ENCODE results near the gene STARD13. TPM values are rescaled to one million over a fixed set of nuclear protein-coding genes. Genes with fewer than 3 reads are reported as not detected.

STARD13 gene
- total RNA-seq, 1 experiment from 2014 or later: 11.2 TPM

DNA sequence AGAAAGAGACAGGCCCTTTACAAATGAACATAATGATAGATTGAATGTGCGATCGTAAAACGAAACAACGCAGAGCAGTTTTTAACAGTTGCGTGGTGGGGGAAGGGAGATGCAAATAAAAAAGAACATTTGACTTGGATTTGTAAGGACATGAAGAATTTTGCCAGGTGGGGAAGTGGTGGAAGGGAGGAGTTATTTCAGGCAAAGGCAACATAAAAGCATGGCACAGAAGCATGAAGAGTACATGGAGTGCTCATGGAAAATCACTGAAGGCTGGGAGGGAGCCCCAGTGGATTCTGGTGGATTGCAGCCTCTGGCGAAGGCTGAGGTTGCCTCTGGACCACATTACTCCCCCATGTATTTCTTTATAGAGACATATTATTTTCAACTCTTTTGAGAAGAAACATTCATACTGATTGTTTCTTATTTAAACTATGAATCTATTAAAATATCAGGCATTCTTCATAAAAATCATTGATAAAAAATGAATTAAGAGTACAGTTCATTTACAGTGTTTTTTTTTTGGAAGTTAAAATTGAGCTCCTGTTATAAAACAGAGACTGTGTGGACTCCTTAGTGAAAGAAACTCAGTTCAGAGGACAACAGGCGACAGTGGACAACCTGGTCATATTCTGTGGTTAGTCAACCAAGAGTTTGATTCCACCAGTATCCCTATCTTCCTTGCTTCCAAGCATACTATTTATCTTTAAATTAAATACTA is 57.5 kb downstream of the STARD13 start:
- DNase-seq (ENCODE audit: low read depth): no peak

DNA sequence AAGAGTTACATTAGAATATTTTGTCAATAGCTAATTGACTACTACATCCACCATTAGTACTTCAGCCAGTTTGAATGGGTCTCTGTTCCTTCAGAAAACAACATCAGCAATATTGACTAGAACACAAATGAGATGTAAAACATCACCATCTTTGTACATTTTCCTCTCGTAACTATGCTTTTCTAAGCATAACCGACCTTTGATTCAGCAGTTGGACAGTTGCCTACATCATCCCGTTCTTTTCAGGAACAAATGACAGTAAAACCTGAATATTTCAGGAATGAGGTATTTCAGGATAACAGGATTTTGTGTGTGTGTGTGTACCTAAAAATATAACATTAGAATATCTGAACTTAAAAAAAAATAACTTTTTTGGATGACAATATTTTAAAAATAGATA is 60.9 kb downstream of the STARD13 start:
- no peak for DNase-seq (ENCODE audit: low read depth)

DNA sequence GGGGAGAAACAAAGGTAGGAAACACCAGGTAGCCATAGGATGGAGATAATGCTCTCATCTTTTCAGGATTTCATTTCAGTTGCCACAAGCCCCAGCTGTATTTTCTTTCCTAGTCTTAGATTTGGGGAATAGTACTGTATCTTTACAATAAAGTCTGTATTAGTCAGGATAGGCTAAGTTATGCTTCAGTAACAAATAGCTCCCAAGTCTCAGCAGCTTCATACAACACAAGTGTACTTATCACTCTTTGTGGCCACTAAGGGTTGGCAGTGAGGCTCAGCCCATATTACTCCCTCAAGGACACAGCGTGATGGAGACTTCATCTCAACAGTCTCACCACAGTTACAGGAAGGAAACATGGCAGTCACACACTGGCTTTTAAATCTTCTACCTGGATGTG is 61.4 kb downstream of the STARD13 start:
- no peak for DNase-seq (ENCODE audit: low read depth)

DNA sequence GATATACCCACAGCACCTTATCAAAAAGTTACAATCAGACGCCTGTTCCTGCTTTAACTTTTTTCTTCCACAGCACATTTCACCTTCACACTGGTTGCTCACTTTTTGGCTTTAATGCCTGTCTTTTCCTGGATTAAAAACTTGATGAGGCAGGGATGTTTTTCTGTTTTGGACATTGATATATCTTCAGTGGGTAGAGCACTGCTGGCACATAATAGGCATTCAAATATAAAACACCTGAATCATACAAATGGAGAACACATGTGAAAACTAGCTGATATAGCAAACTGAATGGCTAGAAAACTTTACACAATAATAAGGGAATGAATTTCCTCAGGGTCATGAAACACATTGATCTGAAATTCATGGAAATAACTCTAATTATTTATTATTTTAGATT is 65.6 kb downstream of the STARD13 start:
- no peak for DNase-seq (ENCODE audit: low read depth)

DNA sequence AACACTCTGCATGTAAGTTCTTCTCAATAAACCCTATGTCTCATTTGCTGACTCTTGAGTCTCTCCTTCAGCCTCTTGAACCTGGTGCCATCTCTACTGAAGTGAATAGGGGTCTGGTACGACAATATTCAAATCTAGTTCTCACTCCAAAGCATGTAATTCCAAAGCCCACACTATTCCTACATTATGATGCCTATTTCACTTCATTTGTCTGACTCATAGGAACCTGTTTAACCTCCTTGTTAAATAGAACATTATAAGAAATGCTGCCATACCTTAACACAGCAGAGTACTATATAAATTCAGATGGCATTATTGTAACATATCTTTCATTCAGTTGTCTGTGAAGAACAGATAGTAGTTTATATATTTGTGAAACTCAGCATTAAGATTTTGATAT is 67.1 kb downstream of the STARD13 start:
- no peak for DNase-seq (ENCODE audit: low read depth)

DNA sequence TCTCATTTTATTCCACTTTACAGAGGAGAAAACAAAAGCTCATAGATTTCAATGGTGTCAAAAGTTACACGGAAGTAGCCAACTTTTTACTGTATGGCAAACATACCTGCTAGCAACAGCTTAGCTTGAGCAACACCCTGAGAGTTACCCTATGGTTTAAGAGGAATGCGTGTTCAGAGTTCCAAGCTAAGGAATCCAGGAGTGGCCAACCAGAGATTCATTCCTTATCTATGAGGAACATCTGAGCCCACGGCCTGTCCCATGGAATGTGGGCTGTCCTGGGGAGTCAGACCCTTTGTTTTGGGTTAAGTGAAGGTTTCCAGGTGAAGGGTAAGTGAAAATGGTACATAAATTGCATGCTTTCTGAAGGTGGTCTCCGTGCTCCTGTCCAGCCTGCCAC is 67.5 kb downstream of the STARD13 start:
- DNase-seq (ENCODE audit: low read depth): no peak

DNA sequence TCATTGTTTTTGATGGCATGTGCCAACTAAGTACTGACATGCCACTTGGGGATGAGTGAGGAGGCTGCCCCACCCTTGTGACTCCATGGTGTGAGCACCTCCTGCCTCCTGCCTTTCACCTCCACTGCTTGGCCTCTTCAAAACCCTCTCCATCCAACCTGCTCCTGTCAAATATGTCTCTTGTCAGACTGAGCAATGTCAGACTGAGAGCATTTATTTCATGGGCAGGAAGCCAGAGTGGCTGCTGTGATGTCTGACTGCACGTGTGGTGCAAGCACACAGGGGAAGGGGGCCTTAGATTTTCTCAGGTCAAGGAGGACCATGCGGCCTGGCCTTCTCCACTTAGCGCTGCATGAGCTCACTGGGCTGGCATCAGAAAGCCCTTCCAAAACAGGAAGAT is 68.3 kb downstream of the STARD13 start:
- no peak for DNase-seq (ENCODE audit: low read depth)

DNA sequence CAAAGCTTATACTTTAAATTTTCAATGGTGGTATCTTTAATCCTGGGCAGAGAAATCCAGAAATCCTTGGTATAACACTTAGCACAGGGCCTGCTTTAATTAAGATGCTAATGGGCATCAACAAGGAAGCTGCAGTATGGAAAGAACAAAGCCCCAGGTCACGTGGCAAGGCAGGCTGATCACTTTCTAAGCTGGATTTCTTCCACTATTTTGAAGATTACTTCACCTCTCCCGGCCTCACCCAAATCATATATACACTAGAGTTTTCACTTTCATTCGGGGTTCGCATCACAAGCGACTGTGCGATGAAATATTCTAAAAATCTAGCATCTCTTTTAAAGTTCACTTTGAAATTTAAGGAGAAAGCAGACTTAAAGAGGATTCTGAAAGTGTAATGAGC is 71.8 kb downstream of the STARD13 start:
- no peak for DNase-seq (ENCODE audit: low read depth)

DNA sequence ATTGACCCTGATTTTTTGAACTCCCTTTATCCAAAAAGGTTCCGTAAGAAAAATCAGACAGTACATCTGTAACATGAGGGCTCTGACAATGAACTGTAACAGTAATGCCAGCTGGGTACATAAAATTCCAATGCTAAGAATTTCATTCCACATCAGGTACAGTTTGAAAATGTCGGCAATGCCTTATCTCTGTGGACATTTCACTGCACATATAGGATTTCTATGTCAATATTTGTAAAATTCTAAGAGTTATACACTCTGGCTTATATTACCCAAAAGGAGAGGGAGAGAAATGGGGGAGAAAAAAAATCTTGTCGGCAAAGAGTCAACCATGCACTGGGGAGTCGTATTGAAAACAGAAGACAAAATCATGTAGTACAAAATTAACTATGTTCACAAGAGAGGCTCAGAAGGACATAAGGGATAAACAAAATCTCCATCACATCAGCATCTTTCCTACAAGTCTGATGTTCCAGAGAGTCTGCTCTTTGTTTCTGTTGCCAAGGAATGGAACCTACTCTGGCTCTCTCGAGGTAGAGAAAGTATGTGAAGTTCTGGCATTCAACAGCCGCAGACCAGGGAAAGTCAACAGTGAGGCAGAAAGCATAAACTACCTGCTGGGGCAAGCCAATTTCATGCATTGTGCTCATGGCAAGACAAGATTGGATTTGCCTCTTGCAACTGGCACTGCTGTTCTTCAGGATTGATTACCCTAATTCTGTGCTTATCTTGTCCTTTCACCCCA is 72.4 kb downstream of the STARD13 start:
- DNase-seq (ENCODE audit: low read depth): no peak

DNA sequence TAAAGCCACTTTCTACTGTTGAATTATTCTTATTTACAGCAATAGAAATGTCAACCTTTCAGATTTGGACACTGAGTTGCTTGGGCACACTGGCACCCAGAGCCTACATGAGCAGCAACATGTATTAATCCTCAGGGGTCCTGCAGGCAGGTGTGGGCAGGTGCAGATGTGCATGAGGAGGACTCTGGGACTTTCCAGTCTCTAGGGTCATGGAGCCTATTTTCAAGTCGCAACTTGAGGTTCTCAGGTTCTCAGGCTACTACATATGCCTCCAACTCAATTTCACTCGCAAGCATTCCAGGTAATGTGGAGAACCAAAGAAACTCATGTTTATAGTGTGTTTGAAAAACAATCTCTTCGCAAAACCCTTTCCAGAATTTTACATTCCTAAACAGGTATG is 73.2 kb downstream of the STARD13 start:
- no peak for DNase-seq (ENCODE audit: low read depth)

DNA sequence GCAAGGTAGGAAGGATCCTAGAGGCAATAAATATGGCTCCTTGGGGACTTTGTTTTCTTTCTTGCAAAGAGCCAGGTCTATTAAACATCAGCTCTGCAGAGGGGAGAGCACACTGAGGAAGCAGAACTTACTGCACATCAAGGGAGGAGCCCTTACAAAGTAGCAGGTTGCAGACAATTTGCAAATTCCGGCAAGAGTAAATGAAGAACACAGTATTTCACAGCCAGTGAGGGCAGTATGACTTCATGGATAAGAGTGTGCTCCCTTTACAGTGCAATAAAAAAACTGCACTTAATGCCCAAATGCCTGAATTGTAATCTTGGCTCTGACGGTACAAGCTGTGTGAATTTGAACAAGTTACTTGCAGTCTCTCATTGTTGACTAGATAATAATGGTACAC is 75.5 kb downstream of the STARD13 start:
- DNase-seq (ENCODE audit: low read depth): no peak

DNA sequence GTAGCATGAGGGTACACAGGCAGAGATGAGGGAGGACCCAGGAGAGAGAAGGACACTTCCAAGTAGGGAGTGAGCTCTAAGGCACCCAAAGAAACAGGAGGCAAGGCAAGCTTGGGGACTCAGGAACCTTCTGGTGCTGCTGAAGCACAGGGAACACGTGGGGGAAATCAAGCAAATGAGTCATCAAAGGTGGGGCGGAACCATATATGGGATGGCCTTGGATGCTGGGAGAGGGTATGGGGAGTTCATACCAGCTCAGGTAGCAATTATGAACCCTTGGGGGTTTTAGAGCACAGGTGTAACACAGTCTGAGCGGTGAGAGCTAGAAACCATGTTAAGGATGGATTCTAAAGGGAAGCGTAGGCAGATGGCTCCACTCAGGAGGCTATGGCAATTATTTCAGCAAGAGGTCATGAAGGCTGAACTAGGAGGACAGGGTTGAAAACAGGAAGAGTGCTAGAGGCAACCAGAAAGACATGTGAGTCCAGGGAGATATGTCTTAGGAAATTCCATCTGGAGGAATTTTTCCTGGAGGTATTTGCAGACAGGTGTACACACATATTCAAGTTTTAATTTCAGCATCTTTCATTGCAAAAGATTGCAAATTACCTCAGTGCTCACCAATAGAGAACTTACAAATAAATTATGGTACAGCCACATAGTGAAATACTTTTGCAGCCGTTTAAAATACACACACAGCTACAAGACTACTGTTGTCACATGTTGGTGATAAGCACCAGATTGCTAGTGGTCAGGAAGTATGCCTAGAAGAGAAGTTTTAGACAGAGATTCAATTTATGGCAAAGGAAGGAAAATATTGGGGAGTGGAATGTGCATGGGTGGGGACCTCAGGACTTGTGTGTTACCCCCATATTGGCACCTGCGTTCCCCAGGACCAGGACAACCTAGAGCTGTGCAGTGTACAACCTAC is 77.0 kb downstream of the STARD13 start:
- DNase-seq (ENCODE audit: low read depth): peak; percentile 45

DNA sequence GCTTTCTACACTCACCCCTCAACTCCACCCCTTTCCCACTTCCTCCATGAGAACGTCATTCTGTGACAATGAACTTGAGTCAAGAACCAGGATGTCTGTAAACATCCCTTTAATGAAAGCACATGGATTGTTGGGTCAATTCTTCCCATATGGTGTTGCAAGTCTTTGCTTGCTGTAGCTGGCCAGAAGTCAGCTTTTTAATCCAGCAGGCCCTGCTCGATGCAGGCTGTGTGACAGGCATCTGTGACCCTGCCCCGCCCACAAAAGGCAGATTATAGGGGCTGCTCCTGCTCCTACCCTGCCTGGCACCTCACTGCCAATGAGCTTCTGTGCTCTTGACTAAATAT is 78.0 kb downstream of the STARD13 start:
- DNase-seq (ENCODE audit: low read depth): peak; percentile 48

DNA sequence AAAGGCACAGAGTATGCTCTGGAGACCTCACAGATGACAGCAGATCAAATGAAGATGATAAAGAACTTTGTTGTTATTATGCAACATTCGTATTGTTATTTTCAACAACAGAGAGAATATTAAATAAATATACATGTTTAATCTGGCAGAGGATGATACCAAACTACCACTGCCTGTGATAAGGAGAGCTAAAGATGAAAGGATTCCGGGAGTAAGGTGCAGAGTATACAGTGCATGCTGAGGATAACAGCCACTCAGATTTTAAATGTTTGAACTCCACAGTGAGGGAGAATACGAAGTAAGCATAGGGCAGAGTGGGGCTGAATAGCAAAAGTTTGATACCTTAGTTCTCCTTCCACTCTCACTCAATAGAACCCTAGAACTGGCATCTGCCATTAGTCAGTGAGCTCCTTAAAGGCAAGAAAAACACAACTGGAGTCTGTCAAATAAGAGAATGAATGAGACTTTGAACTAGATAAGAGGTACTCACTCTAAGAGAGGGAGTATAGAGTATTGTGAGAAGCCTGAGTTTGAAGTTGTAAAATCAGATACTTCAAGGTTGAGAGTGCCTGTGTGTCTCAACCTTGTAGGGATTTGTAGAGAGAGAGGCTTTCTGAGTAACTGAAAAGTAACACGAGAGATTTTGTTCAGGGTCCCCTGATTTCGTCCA is 78.5 kb downstream of the STARD13 start:
- no peak for DNase-seq (ENCODE audit: low read depth)

DNA sequence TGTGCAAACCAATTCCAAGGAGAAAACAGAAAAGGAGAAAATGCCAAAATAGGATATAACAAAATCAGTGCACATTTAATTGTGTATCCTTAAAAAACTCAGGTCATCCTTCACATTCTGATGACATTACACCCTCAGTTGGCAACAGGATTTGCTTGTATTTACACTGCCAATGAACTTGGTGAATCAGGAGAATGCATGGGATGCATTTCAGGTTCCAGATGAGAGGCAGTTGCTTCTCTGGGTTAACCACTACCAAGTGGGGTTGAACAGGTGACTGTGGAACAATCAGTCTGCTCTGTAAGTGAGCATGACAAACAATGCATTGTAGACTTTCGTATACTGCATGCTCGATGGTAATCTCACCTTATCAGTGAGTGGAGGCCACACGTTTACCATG is 79.1 kb downstream of the STARD13 start:
- DNase-seq (ENCODE audit: low read depth): no peak

DNA sequence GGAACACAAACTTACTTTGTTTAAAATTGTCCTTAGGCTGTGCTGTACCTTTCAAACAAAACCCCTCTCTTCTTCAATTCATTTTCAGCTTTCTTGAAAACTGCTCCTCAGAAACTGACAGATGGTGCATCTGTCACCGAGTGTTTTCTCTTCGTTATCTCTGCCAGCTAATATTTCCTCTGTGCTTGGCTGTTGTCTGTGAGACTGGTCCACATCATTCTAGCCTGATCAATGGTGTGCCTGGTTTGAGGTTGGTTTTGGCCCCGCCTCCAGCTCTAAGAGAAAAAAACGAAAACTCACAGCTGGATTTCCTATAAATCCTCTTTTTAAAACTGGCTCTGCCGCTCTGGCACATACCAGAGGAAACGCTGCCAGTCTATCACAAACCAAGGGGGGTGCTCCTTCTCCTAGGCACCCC is 79.7 kb downstream of the STARD13 start:
- DNase-seq (ENCODE audit: low read depth): no peak

DNA sequence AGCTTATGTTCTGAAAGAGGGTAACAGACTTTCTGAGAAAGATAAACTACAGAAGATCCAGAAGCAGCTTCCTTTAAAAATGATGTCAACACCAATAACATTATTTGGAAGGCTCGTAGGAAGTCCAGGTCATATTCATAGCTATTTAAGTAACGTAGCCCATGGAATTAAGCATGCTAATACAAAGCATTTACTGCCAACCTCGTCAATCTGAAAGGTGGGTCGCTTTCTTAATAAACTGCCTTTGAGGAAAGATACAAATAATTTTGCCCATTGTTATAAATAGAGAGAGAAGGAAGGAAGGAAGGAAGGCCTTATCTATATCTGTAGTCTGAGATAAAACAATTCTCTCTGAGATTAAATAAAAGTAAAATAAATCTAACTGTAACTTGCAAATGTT is 80.3 kb downstream of the STARD13 start:
- no peak for DNase-seq (ENCODE audit: low read depth)

DNA sequence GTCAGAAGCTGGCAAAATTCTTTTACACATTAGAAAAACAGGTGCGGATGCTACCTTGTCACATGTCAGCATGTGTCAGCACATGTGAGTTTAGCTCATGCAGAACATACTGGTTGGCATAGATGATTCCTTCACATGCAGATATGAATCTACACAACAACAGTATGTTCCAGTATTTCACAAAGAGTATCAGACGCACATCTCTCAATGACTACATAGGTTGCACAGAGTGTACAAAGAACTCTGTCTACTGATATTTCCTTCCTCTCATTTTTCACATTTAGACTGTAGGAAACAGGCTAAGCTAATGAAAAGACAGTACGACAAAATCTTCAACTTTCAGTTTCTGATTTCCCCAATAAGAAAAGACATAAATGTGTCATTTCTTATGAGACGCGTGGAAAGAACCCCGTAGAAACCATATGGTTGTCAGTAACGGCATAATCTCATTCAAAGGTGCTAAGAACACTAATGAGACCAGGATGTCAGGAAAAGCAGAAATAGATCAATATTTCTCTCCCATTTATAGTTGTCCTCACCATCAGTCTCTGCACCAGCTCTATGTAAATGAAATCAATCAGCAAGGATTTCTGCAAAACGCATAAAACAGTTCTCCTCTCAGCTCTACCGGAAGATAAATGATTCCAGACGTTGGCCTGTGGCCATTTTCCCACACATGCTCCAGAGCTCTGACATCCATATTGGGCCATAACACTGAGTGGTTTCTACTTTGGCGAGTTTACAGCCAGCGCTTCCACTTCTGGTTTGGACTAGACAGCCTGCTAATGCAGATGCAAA is 81.2 kb downstream of the STARD13 start:
- DNase-seq (ENCODE audit: low read depth): no peak

DNA sequence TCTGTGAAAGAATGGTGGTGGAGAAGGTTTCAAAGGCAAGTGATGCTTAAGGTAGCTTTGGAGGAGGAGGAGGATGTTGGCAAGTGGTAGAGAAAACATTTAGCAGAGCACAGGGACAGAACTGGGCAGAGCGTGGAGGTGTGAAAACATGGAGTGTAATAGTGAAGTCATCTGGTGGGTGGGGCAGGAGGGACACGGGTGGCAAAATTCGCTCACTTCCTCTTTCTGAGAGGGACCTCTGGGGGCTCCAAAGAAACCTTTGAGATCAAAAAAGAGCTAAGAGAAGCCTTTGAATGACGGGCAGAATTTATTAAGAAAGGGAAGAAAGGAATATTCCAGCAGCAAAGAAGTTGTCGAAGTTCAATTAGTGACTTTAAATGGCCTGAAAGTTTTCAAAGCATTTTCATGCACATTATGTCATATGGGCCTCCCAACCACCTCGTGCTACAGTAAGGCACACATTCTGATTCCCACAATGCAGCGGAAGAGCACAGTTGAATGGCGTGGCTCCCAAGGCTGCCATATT is 82.8 kb downstream of the STARD13 start:
- no peak for DNase-seq (ENCODE audit: low read depth)

DNA sequence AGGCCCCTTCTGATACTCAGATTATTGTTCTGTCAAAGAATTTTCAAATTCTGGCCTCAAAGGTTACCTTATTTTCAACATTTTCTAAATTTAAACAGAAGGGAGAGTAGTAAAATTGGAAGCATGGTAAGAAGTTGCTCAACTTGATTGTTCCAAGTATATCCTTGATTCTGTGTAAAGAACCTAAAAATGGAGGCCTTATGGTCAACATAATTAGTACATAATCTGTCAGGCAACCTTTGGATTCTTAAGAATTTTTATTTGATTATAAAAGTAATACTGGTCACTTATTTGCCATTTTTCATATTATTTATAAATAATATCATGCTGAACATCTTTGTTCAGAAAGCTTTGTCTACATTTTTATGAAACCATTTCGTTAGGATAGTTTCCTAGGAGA is 83.9 kb downstream of the STARD13 start:
- DNase-seq (ENCODE audit: low read depth): no peak
